BJ (cell line): Measurements from ENCODE around the gene ACTL8. TPM values are rescaled to one million over a fixed set of nuclear protein-coding genes. Genes with fewer than 3 reads are reported as not detected.

Source experiments
- CTCF ChIA-PET: fragments of 350-600 bp; formaldehyde crosslinking; extraction: SDS; loops from one replicate; lab custom pipeline; 2021; ENCODE audit warnings: antibody characterized with exemption, inconsistent platforms; lab: Yijun Ruan, JAX
- POLR2A ChIA-PET: fragments of 300-600 bp; sonication (Branson Sonifier 250); formaldehyde crosslinking; extraction: SDS; loops from one replicate; lab custom pipeline; 2021; ENCODE audit warnings: antibody characterized with exemption; lab: Charles Lee
- DNase-seq: peaks from one replicate; pipeline ENCODE4 v3.0.0-alpha.2; 2011; ENCODE audit warnings: low read depth
- H3K27me3 ChIP-seq: 2 replicates; pipeline ENCODE4 v1.6.0; 2011; ENCODE audit warnings: low read length; ENCODE audit not compliant: control insufficient read depth, insufficient read depth
- H3K36me3 ChIP-seq: 2 replicates; pipeline ENCODE4 v1.5.1; 2011; ENCODE audit warnings: low read length; ENCODE audit not compliant: control insufficient read depth, insufficient read depth
- H3K4me3 ChIP-seq: 2 replicates; pipeline ENCODE4 v1.5.1; 2011; ENCODE audit warnings: low read depth, mild to moderate bottlenecking, control low read depth, low read length
- polyA plus RNA-seq: library from polyadenylated mRNA; depleted of rRNA; stranded (reverse); fragments of >200 nt; gene quantifications from 2 replicates; pipeline ENCODE4 v1.2.3, GENCODE V29; 2011
- TF ChIP-seq, protein P1 (sequence below): IDR thresholded peaks from 2 replicates; pipeline ENCODE4 v1.5.1; 2011; ENCODE audit warnings: low read depth, mild to moderate bottlenecking, control low read depth, inconsistent platforms, low read length, moderate library complexity; ENCODE audit not compliant: insufficient read depth

ACTL8 gene
- polyA plus RNA-seq, 1 experiment: 0.07 TPM

- TF ChIP-seq, protein P1, sequence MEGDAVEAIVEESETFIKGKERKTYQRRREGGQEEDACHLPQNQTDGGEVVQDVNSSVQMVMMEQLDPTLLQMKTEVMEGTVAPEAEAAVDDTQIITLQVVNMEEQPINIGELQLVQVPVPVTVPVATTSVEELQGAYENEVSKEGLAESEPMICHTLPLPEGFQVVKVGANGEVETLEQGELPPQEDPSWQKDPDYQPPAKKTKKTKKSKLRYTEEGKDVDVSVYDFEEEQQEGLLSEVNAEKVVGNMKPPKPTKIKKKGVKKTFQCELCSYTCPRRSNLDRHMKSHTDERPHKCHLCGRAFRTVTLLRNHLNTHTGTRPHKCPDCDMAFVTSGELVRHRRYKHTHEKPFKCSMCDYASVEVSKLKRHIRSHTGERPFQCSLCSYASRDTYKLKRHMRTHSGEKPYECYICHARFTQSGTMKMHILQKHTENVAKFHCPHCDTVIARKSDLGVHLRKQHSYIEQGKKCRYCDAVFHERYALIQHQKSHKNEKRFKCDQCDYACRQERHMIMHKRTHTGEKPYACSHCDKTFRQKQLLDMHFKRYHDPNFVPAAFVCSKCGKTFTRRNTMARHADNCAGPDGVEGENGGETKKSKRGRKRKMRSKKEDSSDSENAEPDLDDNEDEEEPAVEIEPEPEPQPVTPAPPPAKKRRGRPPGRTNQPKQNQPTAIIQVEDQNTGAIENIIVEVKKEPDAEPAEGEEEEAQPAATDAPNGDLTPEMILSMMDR: peak; percentile 23; the same call in 1 of the 2 replicates
- no peak for DNase-seq
- ChIA-PET POLR2A (no interaction called here), CTCF (interaction anchor here (1.5 kb wide), 2 partner anchors 30 to 67 kb away, joined by 3 read pairs; no protein-coding TSS in a partner anchor)
- H3K4me3 ChIP-seq: no peak overlapping the region
- H3K27me3 ChIP-seq: no peaks in the 10 kb centered on the region
- no peaks in the 10 kb centered on the region for H3K36me3 ChIP-seq
These were observed 4.0 kb downstream of the ACTL8 start for GRCh38 chr1:17759114-17759513.

DNA sequence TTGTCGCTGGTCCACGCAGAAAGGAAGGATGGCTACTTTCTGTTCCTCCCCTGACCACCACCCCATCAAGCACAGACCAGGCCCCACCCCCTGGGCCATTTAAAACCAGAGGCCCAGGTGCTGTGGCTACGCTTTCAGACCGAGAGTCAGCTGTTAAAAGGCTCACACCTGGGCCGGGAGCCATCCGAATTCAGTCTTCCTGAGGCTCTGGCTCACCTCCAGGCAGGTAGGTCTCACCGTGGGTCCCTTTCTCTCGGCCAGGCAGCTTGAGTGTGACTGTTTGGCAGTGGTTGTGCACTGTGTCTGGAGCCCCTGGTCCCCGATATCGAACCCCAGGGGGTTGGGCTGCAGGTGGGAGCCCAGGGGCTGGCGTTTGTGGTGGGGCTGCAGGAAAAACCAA lies 7.2 kb downstream of the ACTL8 start:
- H3K36me3 ChIP-seq: no peaks in the 10 kb centered on the region
- TF ChIP-seq, protein P1: no peak
- H3K4me3 ChIP-seq: no peak overlapping the region
- H3K27me3 ChIP-seq: no peaks in the 10 kb centered on the region
- ChIA-PET POLR2A (no interaction called here), CTCF (interaction anchor here (1.4 kb wide), 1 partner anchor 9 kb away, joined by 4 read pairs; no protein-coding TSS in a partner anchor)
- DNase-seq: no peak

DNA sequence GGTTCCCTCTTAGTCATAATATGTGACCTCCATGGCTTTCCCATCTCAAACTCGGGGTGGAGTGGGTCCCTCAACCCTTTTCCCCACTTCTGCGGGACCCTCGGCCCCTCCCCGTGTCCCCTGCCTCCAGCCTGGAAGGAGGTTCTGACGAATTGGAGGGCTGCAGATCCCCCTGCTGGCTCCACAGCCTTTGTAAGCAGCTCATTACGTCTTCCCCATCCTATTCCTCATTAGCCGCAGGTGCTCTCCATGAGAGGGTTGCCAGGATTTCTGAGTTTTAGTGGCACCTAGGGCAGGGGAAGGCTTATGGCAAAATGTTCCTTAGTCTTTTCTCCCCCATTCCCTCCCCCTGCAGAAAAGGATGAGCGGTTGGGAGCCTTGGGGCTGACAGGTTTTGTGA lies 8.3 kb downstream of the ACTL8 start:
- H3K4me3 ChIP-seq: no peak overlapping the region
- DNase-seq: no peak
- ChIA-PET POLR2A (interaction anchor here (0.5 kb wide), 1 partner anchor 119 kb away, joined by 3 read pairs; no protein-coding TSS in a partner anchor), CTCF (interaction anchor here (0.7 to 1.4 kb wide), 2 partner anchors 10 to 102 kb away, joined by 4 read pairs; no protein-coding TSS in a partner anchor)
- no peaks in the 10 kb centered on the region for H3K27me3 ChIP-seq
- TF ChIP-seq, protein P1: no peak
- no peaks in the 10 kb centered on the region for H3K36me3 ChIP-seq

DNA sequence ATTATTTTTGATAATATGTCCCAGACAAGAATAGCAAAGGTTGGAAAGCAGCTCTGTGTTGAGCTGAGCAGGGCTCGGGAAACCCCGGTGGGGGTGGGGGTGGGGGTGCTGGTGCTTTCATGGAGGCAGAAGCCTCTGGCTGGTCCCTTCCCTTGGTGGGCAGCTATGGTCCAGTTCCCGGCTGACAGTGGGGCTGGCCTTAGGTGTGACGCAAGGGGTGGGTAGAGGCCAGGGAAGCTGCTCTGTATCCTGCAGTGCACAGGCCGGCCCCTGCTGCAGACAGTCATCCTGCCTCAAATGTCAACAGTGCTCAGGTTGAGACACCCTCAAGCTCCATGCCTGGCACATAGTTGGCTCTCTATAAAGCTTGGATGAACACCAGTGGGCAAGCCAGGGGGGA lies 8.9 kb downstream of the ACTL8 start:
- Histone ChIP-seq H3K36me3 (no peaks in the 10 kb centered on the region), H3K4me3 (no peak overlapping the region), H3K27me3 (no peaks in the 10 kb centered on the region)
- no peak for DNase-seq
- ChIA-PET POLR2A (interaction anchor here (0.5 kb wide), 1 partner anchor 118 kb away, joined by 3 read pairs; no protein-coding TSS in a partner anchor), CTCF (interaction anchor here (0.6 to 1.0 kb wide), 3 partner anchors 8 to 103 kb away, joined by 3 to 4 read pairs (median 3); partner anchors contain the start of gene ACTL8)
- TF ChIP-seq, protein P1: no peak

- Histone ChIP-seq H3K36me3 (no peaks in the 10 kb centered on the region), H3K4me3 (no peak overlapping the region), H3K27me3 (no peaks in the 10 kb centered on the region)
- TF ChIP-seq, protein P1: no peak
- ChIA-PET CTCF (interaction anchor here (0.6 to 1.0 kb wide), 2 partner anchors 9 to 37 kb away, joined by 3 read pairs; partner anchors contain the start of gene ACTL8), POLR2A (no interaction called here)
- no peak for DNase-seq
These were observed 9.5 kb downstream of the ACTL8 start for GRCh38 chr1:17764591-17764990.
